Activated CD4-positive, alpha-beta T cell treated with anti-CD3 and anti-CD28 coated beads, Interleukin-2, amount 50 U/mL, for 16 hours (primary cell): Measurements from ENCODE around the gene CD46.
"Not testable (repeated sequence)": the region's sequence is repeated elsewhere in the genome, so short reads cannot be mapped to it uniquely, and the experiment has no call there.

ENCODE experiments used
- DNase-seq: peaks from one replicate; pipeline ENCODE4 v3.0.0-alpha.2; 2020

The CD46 gene

GRCh38 chr1:207751790-207752455 is at the start of gene CD46:
CD46 (plus strand) TSS chr1:207752054; CDS start chr1:207752213, 159 bp downstream.
- DNase-seq, result peak; percentile 95

- DNase-seq, result no peak
These were observed 49.5 kb upstream of the CD46 start for GRCh38 chr1:207702317-207702716.

- no peak for DNase-seq
These were observed 48.1 kb upstream of the CD46 start for GRCh38 chr1:207703712-207704111.

- not testable (repeated sequence) for DNase-seq
These were observed 43.9 kb upstream of the CD46 start for GRCh38 chr1:207708004-207708403.

GRCh38 chr1:207711285-207711684 is 40.6 kb upstream of the CD46 start:
- DNase-seq, result no peak

- not testable (repeated sequence) for DNase-seq
These were observed 39.2 kb upstream of the CD46 start for GRCh38 chr1:207712701-207713100.

- DNase-seq, result no peak
These were observed 38.3 kb upstream of the CD46 start for GRCh38 chr1:207713529-207713928.

- no peak for DNase-seq
These were observed 32.6 kb upstream of the CD46 start for GRCh38 chr1:207719234-207719633.

- not testable (repeated sequence) for DNase-seq
These were observed 23.5 kb upstream of the CD46 start for GRCh38 chr1:207728200-207728858.

- not testable (repeated sequence) for DNase-seq
These were observed 14.2 kb upstream of the CD46 start for GRCh38 chr1:207737503-207738157.

GRCh38 chr1:207738158-207738659 is 13.6 kb upstream of the CD46 start:
- DNase-seq, result not testable (repeated sequence)

GRCh38 chr1:207740207-207740606 is 11.6 kb upstream of the CD46 start:
- no peak for DNase-seq

GRCh38 chr1:207742850-207743555 is 8.9 kb upstream of the CD46 start:
- no peak for DNase-seq

- no peak for DNase-seq
These were observed 7.8 kb upstream of the CD46 start for GRCh38 chr1:207744000-207744534.

GRCh38 chr1:207745285-207745684 is 6.6 kb upstream of the CD46 start:
- no peak for DNase-seq

GRCh38 chr1:207745839-207746767 is 5.8 kb upstream of the CD46 start:
- no peak for DNase-seq

- DNase-seq, result no peak
These were observed 4.0 kb upstream of the CD46 start for GRCh38 chr1:207747627-207748492.

GRCh38 chr1:207748737-207749528 is 2.9 kb upstream of the CD46 start:
- DNase-seq, result no peak

- no peak for DNase-seq
These were observed 1.1 kb upstream of the CD46 start for GRCh38 chr1:207750631-207751305.
